GM21526 (cell line): ENCODE data around the gene LPGAT1.
"Not testable (repeated sequence)": the region's sequence is repeated elsewhere in the genome, so short reads cannot be mapped to it uniquely, and the experiment has no call there.

ENCODE experiments used
- ATAC-seq: cut with Tn5 transposase; IDR thresholded peaks from one replicate; pipeline ENCODE4 v1.9.1; 2021; ENCODE audit warnings: moderate library complexity; ENCODE audit not compliant: unreplicated experiment, low FRiP score

Gene LPGAT1, protein sequence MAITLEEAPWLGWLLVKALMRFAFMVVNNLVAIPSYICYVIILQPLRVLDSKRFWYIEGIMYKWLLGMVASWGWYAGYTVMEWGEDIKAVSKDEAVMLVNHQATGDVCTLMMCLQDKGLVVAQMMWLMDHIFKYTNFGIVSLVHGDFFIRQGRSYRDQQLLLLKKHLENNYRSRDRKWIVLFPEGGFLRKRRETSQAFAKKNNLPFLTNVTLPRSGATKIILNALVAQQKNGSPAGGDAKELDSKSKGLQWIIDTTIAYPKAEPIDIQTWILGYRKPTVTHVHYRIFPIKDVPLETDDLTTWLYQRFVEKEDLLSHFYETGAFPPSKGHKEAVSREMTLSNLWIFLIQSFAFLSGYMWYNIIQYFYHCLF

DNA sequence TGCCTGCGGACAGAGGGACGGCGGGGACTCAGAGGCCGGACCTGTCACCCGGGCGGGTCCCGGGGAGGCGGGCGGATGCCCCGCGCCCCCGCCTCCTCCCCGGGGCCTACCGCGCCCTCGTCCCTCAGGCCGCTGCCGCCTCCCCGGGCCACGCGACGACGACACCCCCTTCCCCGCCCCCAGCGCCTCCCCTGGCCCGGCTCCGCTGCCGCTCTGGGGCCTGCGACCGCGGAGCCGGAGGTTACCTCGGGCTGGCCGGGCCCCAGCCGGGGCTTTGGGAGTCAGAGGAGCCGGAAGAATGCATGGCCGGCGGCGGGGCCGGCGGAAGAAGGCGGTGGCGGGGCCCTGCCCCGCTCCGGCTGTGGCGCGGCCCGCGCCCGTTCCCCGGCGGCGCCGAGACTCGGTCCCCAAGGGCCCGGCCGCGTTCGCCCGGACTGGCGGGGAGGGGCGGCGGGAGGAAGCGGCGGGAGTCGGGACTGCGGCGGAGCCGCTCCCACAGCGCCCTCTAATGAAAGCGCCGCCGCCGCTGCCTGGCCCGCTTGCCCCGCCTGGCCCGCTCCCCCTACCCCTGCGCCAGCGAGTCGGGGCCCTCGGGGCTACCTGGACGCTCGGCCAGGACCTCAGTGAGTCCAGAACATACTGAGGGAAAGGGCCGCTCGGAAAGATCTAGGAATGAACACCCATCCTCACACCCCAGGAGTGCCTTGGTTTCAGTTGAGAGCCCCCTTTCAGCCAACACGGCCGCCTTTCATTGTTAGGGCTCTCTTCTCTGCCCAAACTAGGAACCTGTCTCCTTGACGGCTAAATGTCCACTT, at the start of gene LPGAT1:
Gene LPGAT1, minus strand, starts transcription at position 436 of the 815 bp plus-strand sequence. CDS start 1,467 bp downstream, outside the sequence.
- peak; percentile 72 for ATAC-seq

DNA sequence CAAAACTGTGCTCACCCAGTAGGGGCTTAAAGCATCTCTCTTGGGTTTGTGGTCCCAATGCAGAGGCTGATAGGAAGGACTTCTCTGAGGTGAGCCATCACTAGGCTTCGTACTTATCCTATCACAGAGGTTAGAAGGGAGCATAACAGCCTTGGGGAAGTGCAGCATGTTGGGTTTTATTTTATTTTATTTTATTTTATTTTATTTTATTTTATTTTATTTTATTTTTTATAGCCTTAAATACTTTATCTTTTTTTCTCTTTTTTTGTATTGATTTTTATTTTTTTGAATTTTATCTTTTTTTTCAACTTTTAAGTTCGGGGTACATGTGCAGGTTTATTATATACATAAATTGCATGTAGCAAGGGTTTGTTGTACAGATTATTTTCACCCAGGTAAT, 48.9 kb upstream of the LPGAT1 start:
- no peak for ATAC-seq

DNA sequence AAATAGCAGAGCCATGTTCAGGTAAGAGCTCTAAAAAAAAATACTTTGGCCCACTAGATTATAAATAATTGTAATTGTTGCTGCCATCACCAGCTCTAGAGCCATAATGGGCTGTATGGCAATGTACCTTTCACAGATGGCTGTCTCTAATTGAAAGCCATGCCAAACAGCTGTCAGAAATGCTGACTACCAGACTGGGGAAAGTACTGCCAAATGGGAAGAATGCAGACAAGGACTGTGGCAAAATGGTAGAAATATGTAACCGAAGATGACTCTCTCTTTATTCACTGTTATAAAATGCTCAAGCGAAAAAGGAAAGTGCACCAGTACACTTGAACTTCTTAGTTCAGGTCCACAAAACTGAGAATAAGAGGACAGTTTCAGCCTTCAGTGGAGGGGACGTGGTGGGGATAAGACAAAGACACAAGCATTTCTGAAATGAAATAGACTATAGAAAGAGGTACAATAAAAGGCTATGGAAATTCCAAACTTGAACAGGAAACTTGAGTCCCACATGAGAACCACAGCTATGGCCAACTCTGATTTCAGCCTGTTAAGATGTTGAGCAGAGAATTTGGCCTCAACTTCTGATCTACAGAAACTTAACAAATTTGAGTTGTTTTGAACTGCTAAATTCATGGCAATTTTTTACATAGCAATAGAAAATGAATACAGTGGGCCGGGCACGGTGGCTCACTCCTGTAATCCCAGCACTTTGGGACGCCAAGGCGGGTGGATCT, 46.5 kb upstream of the LPGAT1 start:
- no peak for ATAC-seq

DNA sequence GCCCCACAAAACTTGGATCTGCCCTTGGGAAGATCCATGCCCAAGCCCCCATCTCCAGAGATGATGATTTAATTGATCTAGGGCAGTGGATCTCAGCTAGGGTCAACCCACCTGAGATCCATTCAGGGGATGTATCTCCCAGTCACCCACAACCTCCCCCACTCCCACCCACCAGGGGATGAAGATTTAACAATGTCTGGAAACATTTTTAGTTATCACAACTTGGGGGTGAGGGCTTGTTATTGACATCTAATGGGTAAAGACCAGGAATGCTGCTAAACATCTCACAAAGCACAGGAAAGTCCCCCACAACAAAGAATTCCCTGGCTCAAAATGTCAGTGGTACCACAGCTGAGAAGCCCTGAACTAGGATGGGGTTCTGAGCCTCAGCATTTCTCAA, 45.0 kb upstream of the LPGAT1 start:
- no peak for ATAC-seq

DNA sequence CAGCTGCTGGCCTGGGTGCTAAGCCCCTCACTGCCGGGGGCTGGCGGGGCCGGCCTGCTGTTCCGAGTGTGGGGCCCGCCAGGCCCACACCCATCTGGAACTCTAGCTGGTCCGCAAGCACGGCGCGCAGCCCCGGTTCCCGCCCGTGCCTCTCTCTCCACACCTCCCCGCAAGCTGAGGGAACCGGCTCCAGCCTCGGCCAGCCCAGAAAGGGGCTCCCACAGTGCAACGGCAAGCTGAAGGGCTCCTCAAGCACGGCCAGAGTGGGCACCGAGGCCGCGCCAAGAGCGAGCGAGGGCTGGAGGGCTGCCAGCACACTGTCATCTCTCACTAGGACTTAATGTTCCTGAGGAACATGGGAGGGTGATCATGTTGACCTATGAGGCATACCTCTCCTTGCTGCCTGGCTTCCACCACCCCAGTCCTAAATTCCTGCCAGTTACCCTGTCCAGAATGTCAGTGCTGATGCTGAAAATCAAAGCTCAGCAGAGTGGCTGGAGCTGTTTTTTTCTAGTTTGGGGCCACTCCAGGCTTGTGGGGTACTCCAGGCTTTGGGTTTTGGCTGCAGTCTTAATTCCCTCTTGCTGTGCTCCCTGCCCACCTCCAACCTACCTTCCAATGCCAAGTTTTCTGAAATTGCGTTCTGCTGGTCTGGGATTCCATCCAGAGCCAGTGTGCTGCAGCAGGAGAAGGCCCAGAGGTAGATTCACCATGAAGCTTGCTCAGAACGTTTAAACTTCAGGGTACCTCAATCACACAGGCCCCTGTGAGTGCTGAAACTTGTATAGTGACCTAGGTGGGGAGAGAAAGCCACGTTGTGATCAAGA, 44.2 kb upstream of the LPGAT1 start:
- no peak for ATAC-seq

DNA sequence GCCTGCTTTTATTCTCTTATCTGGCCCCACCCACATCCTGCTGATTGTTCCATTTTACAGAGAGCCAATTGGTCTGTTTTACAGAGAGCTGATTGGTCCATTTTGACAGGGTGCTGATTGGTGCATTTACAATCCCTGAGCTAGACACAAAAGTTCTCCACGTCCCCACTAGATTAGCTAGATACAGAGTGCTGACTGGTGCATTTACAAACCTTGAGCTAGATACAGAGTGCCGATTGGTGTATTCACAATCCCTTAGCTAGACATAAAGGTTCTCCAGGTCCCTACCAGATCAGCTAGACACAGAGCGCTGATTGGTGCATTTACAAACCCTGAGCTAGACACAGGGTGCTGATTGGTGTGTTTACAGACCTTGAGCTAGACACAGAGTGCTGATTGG, 43.2 kb upstream of the LPGAT1 start:
- ATAC-seq = not testable (repeated sequence)

DNA sequence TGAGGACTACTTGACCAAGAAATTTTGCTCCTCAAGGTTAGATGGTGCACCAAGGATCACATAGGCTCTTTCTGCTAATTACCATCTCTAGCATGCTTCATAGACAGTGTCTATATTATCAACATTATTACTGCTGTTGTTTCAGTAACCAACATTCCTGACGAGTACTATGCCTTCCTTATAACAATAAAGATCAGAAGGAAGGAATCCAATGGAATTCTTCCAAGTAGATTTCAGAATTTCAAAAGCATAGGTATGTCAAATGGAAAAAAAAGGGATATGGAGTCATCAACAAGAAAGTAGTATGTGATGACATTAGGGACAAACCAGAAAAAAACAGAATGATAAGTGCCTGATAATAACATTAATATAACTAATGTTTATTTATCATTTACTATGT, 39.6 kb upstream of the LPGAT1 start:
- ATAC-seq = no peak

DNA sequence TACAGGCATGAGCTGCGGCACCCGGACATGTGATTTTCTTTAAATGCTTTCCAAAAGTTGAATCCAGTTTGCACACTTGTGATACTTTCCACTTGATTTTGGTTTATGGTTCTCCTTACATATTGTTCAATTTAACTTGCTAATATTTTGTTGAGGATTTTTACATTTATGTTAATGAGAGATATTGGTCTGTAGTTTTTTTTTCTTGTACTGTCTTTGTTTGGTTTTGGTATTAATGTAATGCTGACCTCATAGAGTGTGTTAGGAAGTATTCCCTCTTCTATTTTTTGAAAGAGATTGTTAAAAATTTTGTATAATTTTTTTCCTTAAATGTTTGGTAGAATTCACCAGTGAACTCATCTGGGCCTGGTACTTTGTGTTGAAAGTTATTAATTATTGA, 34.6 kb upstream of the LPGAT1 start:
- no peak for ATAC-seq

DNA sequence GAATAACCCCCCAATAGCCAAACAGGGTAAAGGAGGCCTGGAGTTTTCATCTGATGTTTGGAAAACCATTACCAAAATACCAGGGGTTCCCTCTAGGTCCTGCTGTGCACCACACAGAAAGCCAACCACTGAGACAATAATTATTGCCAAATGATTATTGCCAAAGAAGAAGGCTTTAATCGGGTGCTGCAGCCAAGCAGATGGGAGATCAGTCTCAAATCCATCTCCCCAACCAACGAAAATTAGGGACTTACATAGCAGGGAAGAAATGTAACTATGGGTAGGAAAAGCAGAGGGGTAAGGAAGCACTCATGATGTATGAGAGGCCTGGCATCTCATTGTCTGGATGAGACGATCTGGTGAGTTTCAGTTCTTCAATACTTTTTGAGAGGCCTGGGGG, 28.8 kb upstream of the LPGAT1 start:
- ATAC-seq = no peak

DNA sequence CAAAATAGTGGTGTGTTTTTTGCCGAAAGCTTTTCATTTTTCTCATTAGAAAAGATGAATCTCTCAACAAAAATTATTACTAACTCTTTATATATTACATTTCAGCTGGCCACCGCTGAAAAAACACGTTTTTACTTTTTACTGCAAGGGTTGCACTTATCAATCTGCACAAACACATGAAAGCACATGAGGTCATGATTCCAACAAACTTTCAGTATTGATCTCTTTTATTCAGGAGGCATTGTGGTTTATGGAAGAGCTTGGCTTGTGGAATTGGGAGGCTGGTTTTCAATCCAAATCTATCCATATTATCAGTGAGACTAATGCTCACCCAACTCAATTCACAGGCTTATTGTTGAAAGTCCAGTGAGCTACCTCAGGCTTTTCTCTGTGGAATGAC, 20.6 kb upstream of the LPGAT1 start:
- ATAC-seq = no peak

DNA sequence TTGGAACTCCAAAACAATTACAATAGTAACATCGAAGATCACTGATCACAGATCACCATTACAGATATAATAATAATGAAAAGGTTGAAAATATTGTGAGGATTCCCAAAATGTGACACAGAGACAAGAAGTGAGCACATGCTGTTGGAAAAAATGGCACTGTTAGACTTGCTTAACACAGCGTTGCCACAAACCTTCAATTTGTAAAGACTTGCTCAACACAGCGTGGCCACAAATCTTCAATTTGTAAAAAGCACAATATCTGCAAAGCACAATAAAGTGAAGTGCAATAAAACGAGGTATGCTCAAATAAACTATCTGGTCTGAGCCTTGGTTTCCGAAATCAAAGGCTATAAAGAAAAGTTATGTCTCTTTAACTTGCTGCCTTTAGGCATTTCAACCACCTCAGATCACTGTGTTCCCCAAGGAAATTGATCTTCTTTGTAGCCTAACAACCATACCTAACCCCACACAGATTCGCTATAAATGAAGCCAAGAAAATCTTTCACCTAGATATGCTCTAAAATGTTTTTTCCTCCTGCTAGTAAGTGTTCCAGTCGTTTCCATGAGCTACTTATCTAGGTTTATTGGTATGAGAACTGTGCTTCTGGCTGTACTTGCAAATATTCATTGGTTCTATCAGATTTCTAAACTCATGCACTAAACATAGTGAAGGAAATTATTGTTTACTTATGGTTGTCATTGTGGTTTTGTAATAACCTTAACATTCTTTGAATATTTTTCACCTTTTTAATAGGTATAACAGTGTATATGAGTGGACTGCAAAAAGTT, 13.1 kb upstream of the LPGAT1 start:
- no peak for ATAC-seq

DNA sequence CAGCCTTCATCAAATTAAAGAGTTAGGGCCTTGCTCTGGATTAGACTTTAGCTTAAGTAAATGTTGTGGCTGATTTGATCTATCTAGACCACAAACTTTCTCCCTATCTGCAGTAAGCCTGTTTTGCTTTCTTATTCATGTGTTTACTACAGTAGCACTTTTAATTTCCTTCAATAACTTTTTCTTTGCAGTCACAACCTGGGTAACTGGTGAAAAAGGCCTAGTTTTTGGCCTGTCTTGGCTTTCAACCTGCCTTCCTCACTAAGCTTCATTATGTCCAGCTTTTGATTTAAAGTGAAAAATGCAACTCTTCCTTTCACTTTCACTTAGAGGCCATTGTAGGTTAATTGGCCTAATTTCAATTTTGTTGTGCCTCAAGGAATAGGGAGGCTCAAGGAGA, 12.5 kb upstream of the LPGAT1 start:
- no peak for ATAC-seq

DNA sequence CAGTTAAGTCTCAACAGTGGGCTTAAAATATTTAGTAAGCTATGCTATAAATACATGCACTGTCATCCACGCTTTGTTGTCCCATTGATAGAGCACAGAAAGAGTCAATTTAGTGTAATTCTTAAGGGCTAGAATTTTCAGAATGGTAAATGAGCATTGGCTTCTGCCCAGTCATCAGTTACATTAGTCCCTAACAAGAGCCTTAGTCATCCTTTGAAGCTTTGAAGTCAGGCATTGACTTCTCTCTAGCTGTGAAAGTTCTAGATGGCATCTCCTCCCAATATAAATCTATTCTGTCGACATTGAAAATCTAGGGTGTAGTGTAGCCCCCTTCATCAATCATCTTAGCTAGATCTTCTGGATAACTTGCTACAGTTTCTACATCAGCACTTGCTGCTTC, 12.0 kb upstream of the LPGAT1 start:
- no peak for ATAC-seq

DNA sequence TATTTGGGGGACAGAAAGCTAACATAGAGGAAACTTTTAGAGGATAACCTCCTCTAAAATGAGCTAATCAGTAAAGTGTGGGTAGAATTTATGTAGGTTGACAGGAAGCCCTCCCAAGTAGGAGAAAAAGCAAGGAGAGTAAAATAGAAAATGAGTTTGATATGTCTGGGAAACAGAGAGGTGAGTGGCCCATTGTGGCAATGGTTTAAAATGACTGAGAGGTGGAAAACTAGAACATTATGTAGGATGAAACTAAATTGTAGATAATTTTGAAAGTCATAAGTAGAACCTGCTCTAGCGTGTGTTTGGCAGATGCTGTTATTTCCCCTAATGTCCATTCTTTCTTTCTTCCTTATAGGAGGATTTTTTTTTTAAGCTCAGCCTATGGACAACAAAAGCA, 8.5 kb upstream of the LPGAT1 start:
- ATAC-seq = no peak

DNA sequence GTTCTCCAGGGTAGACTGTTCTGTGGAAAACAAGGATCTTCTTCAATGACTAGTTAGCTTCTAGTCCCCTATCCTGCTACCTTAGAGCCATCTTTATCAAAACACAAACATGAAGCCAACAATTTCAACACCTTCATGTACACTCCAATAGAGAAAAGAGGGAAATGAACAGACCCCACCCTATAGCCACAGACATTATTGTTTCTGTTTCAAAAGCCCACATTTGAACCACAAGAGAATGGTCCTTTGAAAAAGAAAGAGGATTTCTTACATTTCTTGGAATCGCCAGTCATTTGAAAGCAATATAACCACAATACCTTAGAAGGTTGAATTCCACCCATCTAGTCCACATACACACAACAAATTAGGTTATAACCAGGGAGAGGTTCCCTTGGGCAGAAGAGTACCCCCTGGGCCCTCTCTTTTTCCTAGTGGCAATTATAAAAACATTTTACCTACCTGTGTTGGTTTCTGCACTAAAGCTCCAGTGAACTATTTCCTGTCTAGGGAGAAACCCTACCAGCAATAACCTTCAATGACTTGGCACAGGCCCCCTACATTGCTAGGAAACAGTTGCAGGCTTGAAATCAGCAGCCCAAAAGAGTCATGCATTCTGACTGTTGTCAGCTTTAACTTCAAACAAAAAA, 2.7 kb upstream of the LPGAT1 start:
- no peak for ATAC-seq

DNA sequence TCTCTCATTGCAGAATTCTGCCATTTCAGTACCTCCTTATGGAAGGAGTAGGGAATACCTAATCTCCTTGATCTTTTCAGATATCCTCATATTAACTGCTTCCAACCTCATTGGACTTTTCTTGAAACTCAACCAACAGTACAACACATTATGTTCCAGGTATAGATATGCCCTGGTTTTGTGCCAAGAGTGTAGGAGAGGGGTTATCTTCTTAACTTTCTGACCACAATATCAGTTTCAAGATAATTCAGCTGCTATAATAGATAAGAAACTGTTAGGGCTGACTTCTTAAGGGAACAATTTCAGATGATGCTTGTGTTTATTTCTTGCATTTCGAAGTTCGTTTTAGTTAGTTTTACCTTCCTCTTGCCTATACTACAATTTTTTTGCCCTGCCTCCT, 2.1 kb upstream of the LPGAT1 start:
- no peak for ATAC-seq

DNA sequence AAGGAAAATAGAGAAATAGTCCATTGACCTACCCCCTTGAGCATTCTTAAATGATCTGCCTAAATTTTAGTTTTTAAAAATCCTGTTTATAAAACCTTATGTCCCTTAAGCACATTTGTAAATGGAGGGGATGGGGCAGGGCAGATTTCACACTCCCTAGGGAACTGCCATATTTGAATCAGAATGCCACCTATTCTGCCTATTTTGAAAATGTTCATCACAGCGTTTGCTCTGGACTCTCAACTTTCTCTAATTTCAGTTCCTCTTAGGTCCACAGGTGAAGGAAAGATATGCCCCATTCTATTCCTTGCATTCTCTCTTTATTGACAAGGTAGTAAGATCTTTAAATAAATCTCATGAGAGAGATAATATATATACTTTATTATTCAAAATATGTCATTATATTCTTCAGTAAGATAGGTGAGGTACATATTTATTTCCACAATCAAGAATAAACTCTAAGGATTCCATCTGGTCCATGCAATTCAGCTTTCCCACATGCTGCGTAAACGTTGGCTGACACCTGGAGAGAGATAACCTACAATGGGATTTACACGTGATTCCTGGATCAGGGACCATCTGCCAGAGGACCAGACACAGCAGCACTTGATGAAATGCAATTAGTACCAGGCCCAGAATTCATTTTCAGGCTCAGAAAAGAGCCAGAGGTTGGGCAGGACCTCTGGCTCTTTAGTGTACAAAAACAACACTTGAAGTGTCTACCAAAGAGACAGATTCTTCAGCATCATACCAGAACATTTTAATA, 1.2 kb upstream of the LPGAT1 start:
- ATAC-seq = no peak

DNA sequence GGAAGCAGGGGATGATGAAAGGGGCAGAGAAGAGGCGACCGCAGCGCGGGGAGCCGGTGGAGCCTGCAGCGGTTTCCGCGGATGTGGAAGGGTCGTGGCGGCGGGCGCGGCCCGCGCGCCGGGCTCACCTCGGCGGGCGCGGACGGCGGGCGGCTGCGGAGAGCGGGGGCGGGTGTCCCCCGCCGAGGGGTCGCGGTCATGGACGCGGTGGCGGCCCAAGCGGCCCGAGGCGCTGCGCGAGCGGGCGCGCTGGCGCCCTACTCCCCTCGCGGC, 572 bp downstream of the LPGAT1 start:
- no peak for ATAC-seq
